ENCODE measurements around the gene GSX2. TPM values are rescaled to one million over a fixed set of nuclear protein-coding genes. Genes with fewer than 3 reads are reported as not detected.

The GSX2 gene
- total RNA-seq: not detected in 2 replicates

GRCh38 chr4:54099748-54100574, at the start of gene GSX2:
Gene GSX2, plus strand, starts transcription at chr4:54100163. Its CDS starts 182 bp downstream, at chr4:54100345.

DNA sequence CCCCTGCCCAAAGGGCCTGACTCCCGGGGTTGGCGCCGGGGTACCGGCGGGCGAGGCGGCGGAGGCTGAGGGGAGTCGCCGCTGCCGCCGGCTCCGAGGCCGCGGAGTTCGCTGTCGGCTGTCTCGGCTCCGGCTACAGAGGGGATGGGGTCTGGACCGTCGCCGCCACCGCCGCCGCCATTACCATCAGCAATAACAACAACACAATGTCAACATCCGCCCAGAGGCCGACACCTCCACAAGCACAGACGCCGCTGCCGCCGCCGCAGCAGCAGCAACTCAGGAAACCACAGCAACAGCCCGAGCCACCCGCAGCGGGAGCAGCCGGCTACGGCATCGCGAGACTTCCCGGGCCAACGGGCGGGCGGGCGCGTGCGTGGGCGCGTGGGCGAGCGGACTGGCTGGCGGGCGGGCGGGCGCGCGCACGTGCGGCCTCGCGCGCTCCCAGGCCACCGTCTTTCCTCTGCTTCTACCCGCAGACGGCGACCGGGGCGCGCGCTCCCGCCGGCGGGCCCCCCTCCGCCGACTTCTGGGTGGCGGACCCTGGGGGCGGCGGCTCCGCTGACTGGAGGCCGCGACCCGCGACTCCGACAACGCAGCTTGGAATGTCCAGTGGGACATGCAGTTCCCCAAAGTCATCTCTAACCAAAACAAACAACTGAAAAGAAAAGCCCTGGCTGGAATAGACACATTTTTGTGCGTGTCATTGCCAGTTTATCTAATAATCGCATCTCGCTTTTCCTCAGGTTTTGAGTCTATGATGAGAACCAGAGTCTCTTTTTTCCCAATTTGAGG, 35.4 kb upstream of the GSX2 start, which contains the start of gene CHIC2:
TSS of gene CHIC2 (minus strand) at position 289 of the 795 bp plus-strand sequence. CDS start 305 bp downstream, outside the sequence.

Small RNA genes within 50 kb of the gene (small RNA-seq; reads per million reads assigned to genes)
- gene AC110792.1: not detected

Other genes starting within 250 kb of the GSX2 start
- gene CHIC2, start 35.6 kb upstream of the GSX2 start, total RNA-seq: 71.0 and 80.7 TPM in 2 replicates
- 0.80 and 1.4 TPM in 2 replicates for gene PDGFRA, start 129.1 kb downstream of the GSX2 start, total RNA-seq